22Rv1 (cell line): Measurements from ENCODE around the gene TBC1D3B.

Source experiments
- CTCF ChIP-seq: fragments of 450-650 bp; IDR thresholded peaks from 2 replicates; pipeline ENCODE4 v1.5.1; 2017; ENCODE audit warnings: mild to moderate bottlenecking
- ZFX ChIP-seq: fragments of 450-650 bp; IDR thresholded peaks from 2 replicates; pipeline ENCODE4 v1.6.1; 2017; ENCODE audit warnings: antibody characterized with exemption, borderline replicate concordance

- TF ChIP-seq CTCF (no peak), ZFX (no peak)
These were observed 47.9 kb downstream of the TBC1D3B start for GRCh38 chr17:36128411-36128978.
